SK-N-SH (cell line): ENCODE results near the gene SLC1A1.

ENCODE experiments used
- CTCF ChIP-seq: fragments of 200-600 bp; sonication (generic); IDR thresholded peaks from 2 replicates; pipeline ENCODE4 v1.6.1; 2017; ENCODE audit warnings: antibody characterized with exemption, mild to moderate bottlenecking, moderate library complexity
- EP300 ChIP-seq, 2 experiments: IDR thresholded peaks; 2 replicates each; pipeline versions ENCODE4 v1.4.0 to v1.6.1; 2012; ENCODE audit warnings: borderline replicate concordance in 1 of 2, low read depth in 1 of 2, low read length in 1 of 2
- GATA2 ChIP-seq: sonication (generic); formaldehyde crosslinking; IDR thresholded peaks from 2 replicates; pipeline ENCODE4 v1.5.0; 2020; ENCODE audit warnings: mild to moderate bottlenecking, missing genetic modification reagents
- MXI1 ChIP-seq: IDR thresholded peaks from 2 replicates; pipeline ENCODE4 v1.6.1; 2012; ENCODE audit warnings: mild to moderate bottlenecking, low read depth, low read length, improper control_type of control experiment
- POLR2AphosphoS5 ChIP-seq: IDR thresholded peaks from 2 replicates; pipeline ENCODE4 v1.6.1; 2012; ENCODE audit warnings: low read depth, low read length
- RAD21 ChIP-seq: IDR thresholded peaks from 2 replicates; pipeline ENCODE4 v1.6.1; 2012; ENCODE audit warnings: mild to moderate bottlenecking, low read length
- RFX5 ChIP-seq: IDR thresholded peaks from 2 replicates; pipeline ENCODE4 v1.6.1; 2012; ENCODE audit warnings: mild to moderate bottlenecking, improper control_type of control experiment, low read length
- SMC3 ChIP-seq: IDR thresholded peaks from 2 replicates; pipeline ENCODE4 v1.6.1; 2012; ENCODE audit warnings: low read depth, low read length, improper control_type of control experiment
- TEAD4 ChIP-seq: IDR thresholded peaks from 2 replicates; pipeline ENCODE4 v1.4.0; 2012; ENCODE audit warnings: mild to moderate bottlenecking, borderline replicate concordance; ENCODE audit not compliant: insufficient read depth
- USF1 ChIP-seq: IDR thresholded peaks from 2 replicates; pipeline ENCODE4 v1.4.0; 2012; ENCODE audit warnings: low read depth, borderline replicate concordance
- USF2 ChIP-seq: fragments of 150-350 bp; IDR thresholded peaks from 2 replicates; pipeline ENCODE4 v1.6.1; 2017; ENCODE audit warnings: antibody characterized with exemption, low read length, low read depth, borderline replicate concordance

GRCh38 chr9:4537581-4537980, 47.3 kb downstream of the SLC1A1 start:
- TF ChIP-seq POLR2AphosphoS5 = no peak
- no peak for TF ChIP-seq RAD21
- TF ChIP-seq USF1 = no peak
- TF ChIP-seq CTCF = no peak
- TF ChIP-seq GATA2 (CRISPR knock-in tag) = no peak
- TF ChIP-seq TEAD4 = no peak
- no peak for TF ChIP-seq EP300 (IDR thresholded peaks at IDR 0.05; ENCODE audit: borderline replicate concordance in 1 of 2, low read depth in 1 of 2, low read length in 1 of 2)
- TF ChIP-seq RFX5 = no peak
- no peak for TF ChIP-seq USF2
- no peak for TF ChIP-seq MXI1
- TF ChIP-seq SMC3 = no peak
